HL-60 (cell line): ENCODE results near the gene PSMD8.

Source experiments
- CTCF ChIP-seq: IDR thresholded peaks from one replicate; pipeline ENCODE4 v1.5.1; 2011; ENCODE audit warnings: low read length, control low read depth, inconsistent platforms; ENCODE audit not compliant: insufficient read depth
- POLR2AphosphoS5 ChIP-seq: IDR thresholded peaks from 2 replicates; pipeline ENCODE4 v1.6.1; 2012; ENCODE audit warnings: low read depth
- TF ChIP-seq, protein P1 (sequence below): IDR thresholded peaks from 2 replicates; pipeline ENCODE4 v1.6.1; 2012; ENCODE audit warnings: low read depth; ENCODE audit not compliant: insufficient replicate concordance

- TF ChIP-seq CTCF (no peak), POLR2AphosphoS5 (no peak)
- TF ChIP-seq, protein P1, sequence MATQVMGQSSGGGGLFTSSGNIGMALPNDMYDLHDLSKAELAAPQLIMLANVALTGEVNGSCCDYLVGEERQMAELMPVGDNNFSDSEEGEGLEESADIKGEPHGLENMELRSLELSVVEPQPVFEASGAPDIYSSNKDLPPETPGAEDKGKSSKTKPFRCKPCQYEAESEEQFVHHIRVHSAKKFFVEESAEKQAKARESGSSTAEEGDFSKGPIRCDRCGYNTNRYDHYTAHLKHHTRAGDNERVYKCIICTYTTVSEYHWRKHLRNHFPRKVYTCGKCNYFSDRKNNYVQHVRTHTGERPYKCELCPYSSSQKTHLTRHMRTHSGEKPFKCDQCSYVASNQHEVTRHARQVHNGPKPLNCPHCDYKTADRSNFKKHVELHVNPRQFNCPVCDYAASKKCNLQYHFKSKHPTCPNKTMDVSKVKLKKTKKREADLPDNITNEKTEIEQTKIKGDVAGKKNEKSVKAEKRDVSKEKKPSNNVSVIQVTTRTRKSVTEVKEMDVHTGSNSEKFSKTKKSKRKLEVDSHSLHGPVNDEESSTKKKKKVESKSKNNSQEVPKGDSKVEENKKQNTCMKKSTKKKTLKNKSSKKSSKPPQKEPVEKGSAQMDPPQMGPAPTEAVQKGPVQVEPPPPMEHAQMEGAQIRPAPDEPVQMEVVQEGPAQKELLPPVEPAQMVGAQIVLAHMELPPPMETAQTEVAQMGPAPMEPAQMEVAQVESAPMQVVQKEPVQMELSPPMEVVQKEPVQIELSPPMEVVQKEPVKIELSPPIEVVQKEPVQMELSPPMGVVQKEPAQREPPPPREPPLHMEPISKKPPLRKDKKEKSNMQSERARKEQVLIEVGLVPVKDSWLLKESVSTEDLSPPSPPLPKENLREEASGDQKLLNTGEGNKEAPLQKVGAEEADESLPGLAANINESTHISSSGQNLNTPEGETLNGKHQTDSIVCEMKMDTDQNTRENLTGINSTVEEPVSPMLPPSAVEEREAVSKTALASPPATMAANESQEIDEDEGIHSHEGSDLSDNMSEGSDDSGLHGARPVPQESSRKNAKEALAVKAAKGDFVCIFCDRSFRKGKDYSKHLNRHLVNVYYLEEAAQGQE: no peak
Measured at GRCh38 chr19:38360351-38360750, 14.0 kb upstream of the PSMD8 start.
